Measurements from ENCODE around the gene MKS1. TPM values are rescaled to one million over a fixed set of nuclear protein-coding genes. Genes with fewer than 3 reads are reported as not detected.

The MKS1 gene
- total and polyA plus RNA-seq, 5 donors from 2014 or later = 6.2 to 13.4 (median 10.9) TPM

GRCh38 chr17:58239987-58240386 lies 20.9 kb upstream of the MKS1 start:
- H3K4me3 Mint-ChIP-seq = no peak overlapping the region
- no peaks in the 10 kb centered on the region for H3K36me3 ChIP-seq (ENCODE audit: control insufficient read depth, insufficient read depth, low read length)
- DNase-seq = no peak
- H3K27ac Mint-ChIP-seq = peak overlapping the region in 1 of 3 donors; percentile 74
- no peak overlapping the region for H3K4me3 ChIP-seq (ENCODE audit: low read depth, low read length)
- H3K9me3 Mint-ChIP-seq = no peaks in the 10 kb centered on the region
- H3K27ac ChIP-seq (ENCODE audit: insufficient read depth, low read length, poor library complexity, severe bottlenecking) = no peak overlapping the region
- H3K36me3 Mint-ChIP-seq = no peaks in the 10 kb centered on the region
- peaks cover 19% of the 10 kb centered on the region for H3K27me3 ChIP-seq (ENCODE audit: control insufficient read depth, insufficient read depth, low read length)
- peaks cover 63% of the 10 kb centered on the region for H3K27me3 Mint-ChIP-seq
- no peaks in the 10 kb centered on the region for H3K4me1 ChIP-seq (ENCODE audit: control insufficient read depth, insufficient read depth, low read length, poor library complexity, severe bottlenecking)
- no peaks in the 10 kb centered on the region for H3K4me1 Mint-ChIP-seq
- H3K9me3 ChIP-seq (ENCODE audit: control insufficient read depth in 2 of 2, low read length in 2 of 2) = no peaks in the 10 kb centered on the region
- no peak for ATAC-seq (ENCODE audit: low read depth in 2 of 2)

- H3K36me3 ChIP-seq (ENCODE audit: control insufficient read depth, insufficient read depth, low read length) = no peaks in the 10 kb centered on the region
- no peak within 1 kb of the TSS for H3K4me3 ChIP-seq (ENCODE audit: low read depth, low read length)
- H3K9me3 Mint-ChIP-seq = no peaks in the 10 kb centered on the region
- DNase-seq = no peak
- no peaks in the 10 kb centered on the region for H3K36me3 Mint-ChIP-seq
- H3K4me1 ChIP-seq (ENCODE audit: control insufficient read depth, insufficient read depth, low read length, poor library complexity, severe bottlenecking) = no peaks in the 10 kb centered on the region
- ATAC-seq (ENCODE audit: low read depth in 2 of 2) = no peak
- no peaks in the 10 kb centered on the region for H3K4me1 Mint-ChIP-seq
- no peak within 1 kb of the TSS for H3K4me3 Mint-ChIP-seq
- peaks cover 67% of the 10 kb centered on the region for H3K27me3 Mint-ChIP-seq
- H3K27ac Mint-ChIP-seq = no peak within 1 kb of the TSS
- H3K9me3 ChIP-seq (ENCODE audit: control insufficient read depth in 2 of 2, low read length in 2 of 2) = no peaks in the 10 kb centered on the region
- H3K27me3 ChIP-seq (ENCODE audit: control insufficient read depth, insufficient read depth, low read length) = peaks cover 23% of the 10 kb centered on the region
- H3K27ac ChIP-seq (ENCODE audit: insufficient read depth, low read length, poor library complexity, severe bottlenecking) = no peak within 1 kb of the TSS
These were observed 19.1 kb upstream of the MKS1 start, which contains the start of gene LPO for GRCh38 chr17:58238147-58238634. Gene LPO, plus strand, starts transcription at chr17:58238584. Its CDS starts 4,396 bp downstream, at chr17:58242980.

GRCh38 chr17:58236394-58236793 lies 17.3 kb upstream of the MKS1 start:
- H3K4me1 ChIP-seq (ENCODE audit: control insufficient read depth, insufficient read depth, low read length, poor library complexity, severe bottlenecking) = no peaks in the 10 kb centered on the region
- H3K36me3 ChIP-seq (ENCODE audit: control insufficient read depth, insufficient read depth, low read length) = no peaks in the 10 kb centered on the region
- H3K4me3 ChIP-seq (ENCODE audit: low read depth, low read length) = no peak overlapping the region
- Mint-ChIP-seq H3K4me1 (no peaks in the 10 kb centered on the region), H3K9me3 (no peaks in the 10 kb centered on the region), H3K27me3 (peaks cover 62% of the 10 kb centered on the region), H3K36me3 (no peaks in the 10 kb centered on the region), H3K4me3 (no peak overlapping the region), H3K27ac (no peak overlapping the region)
- DNase-seq = no peak
- no peak for ATAC-seq (ENCODE audit: low read depth in 2 of 2)
- H3K9me3 ChIP-seq (ENCODE audit: control insufficient read depth in 2 of 2, low read length in 2 of 2) = no peaks in the 10 kb centered on the region
- H3K27me3 ChIP-seq (ENCODE audit: control insufficient read depth, insufficient read depth, low read length) = peaks cover 23% of the 10 kb centered on the region
- no peak overlapping the region for H3K27ac ChIP-seq (ENCODE audit: insufficient read depth, low read length, poor library complexity, severe bottlenecking)

- no peaks in the 10 kb centered on the region for H3K4me1 ChIP-seq (ENCODE audit: control insufficient read depth, insufficient read depth, low read length, poor library complexity, severe bottlenecking)
- no peaks in the 10 kb centered on the region for H3K36me3 ChIP-seq (ENCODE audit: control insufficient read depth, insufficient read depth, low read length)
- H3K4me3 Mint-ChIP-seq = no peak overlapping the region
- H3K4me1 Mint-ChIP-seq = no peaks in the 10 kb centered on the region
- DNase-seq (no peak), ATAC-seq (ENCODE audit: low read depth in 2 of 2) (no peak)
- no peaks in the 10 kb centered on the region for H3K9me3 Mint-ChIP-seq
- no peaks in the 10 kb centered on the region for H3K9me3 ChIP-seq (ENCODE audit: control insufficient read depth in 2 of 2, low read length in 2 of 2)
- H3K27ac Mint-ChIP-seq = no peak overlapping the region
- no peak overlapping the region for H3K4me3 ChIP-seq (ENCODE audit: low read depth, low read length)
- H3K27me3 Mint-ChIP-seq = peaks cover 56% of the 10 kb centered on the region
- H3K27me3 ChIP-seq (ENCODE audit: control insufficient read depth, insufficient read depth, low read length) = peaks cover 23% of the 10 kb centered on the region
- H3K27ac ChIP-seq (ENCODE audit: insufficient read depth, low read length, poor library complexity, severe bottlenecking) = no peak overlapping the region
- H3K36me3 Mint-ChIP-seq = no peaks in the 10 kb centered on the region
These were observed 16.8 kb upstream of the MKS1 start for GRCh38 chr17:58235821-58236220.

- peaks cover 23% of the 10 kb centered on the region for H3K27me3 ChIP-seq (ENCODE audit: control insufficient read depth, insufficient read depth, low read length)
- no peaks in the 10 kb centered on the region for H3K9me3 ChIP-seq (ENCODE audit: control insufficient read depth in 2 of 2, low read length in 2 of 2)
- no peak overlapping the region for H3K27ac ChIP-seq (ENCODE audit: insufficient read depth, low read length, poor library complexity, severe bottlenecking)
- H3K4me1 ChIP-seq (ENCODE audit: control insufficient read depth, insufficient read depth, low read length, poor library complexity, severe bottlenecking) = no peaks in the 10 kb centered on the region
- no peak for ATAC-seq (ENCODE audit: low read depth in 2 of 2)
- Mint-ChIP-seq H3K27me3 (peaks cover 43% of the 10 kb centered on the region), H3K4me3 (no peak overlapping the region), H3K27ac (no peak overlapping the region), H3K9me3 (no peaks in the 10 kb centered on the region), H3K4me1 (no peaks in the 10 kb centered on the region), H3K36me3 (no peaks in the 10 kb centered on the region)
- no peak for DNase-seq
- no peaks in the 10 kb centered on the region for H3K36me3 ChIP-seq (ENCODE audit: control insufficient read depth, insufficient read depth, low read length)
- H3K4me3 ChIP-seq (ENCODE audit: low read depth, low read length) = no peak overlapping the region
These were observed 15.5 kb upstream of the MKS1 start for GRCh38 chr17:58234512-58234911.

- H3K27me3 ChIP-seq (ENCODE audit: control insufficient read depth, insufficient read depth, low read length) = peaks cover 18% of the 10 kb centered on the region
- no peaks in the 10 kb centered on the region for H3K9me3 Mint-ChIP-seq
- ATAC-seq (ENCODE audit: low read depth in 2 of 2) (peak in 1 of 2 donors; percentile 25), DNase-seq (no peak)
- H3K4me3 ChIP-seq (ENCODE audit: low read depth, low read length) = no peak overlapping the region
- no peaks in the 10 kb centered on the region for H3K36me3 Mint-ChIP-seq
- no peaks in the 10 kb centered on the region for H3K4me1 ChIP-seq (ENCODE audit: control insufficient read depth, insufficient read depth, low read length, poor library complexity, severe bottlenecking)
- no peak overlapping the region for H3K4me3 Mint-ChIP-seq
- no peak overlapping the region for H3K27ac Mint-ChIP-seq
- no peaks in the 10 kb centered on the region for H3K4me1 Mint-ChIP-seq
- H3K27me3 Mint-ChIP-seq = peaks cover 44% of the 10 kb centered on the region
- no peaks in the 10 kb centered on the region for H3K9me3 ChIP-seq (ENCODE audit: control insufficient read depth in 2 of 2, low read length in 2 of 2)
- H3K27ac ChIP-seq (ENCODE audit: insufficient read depth, low read length, poor library complexity, severe bottlenecking) = no peak overlapping the region
- H3K36me3 ChIP-seq (ENCODE audit: control insufficient read depth, insufficient read depth, low read length) = no peaks in the 10 kb centered on the region
These were observed 14.5 kb upstream of the MKS1 start for GRCh38 chr17:58233543-58233942.

GRCh38 chr17:58232707-58233156 lies 13.7 kb upstream of the MKS1 start:
- no peaks in the 10 kb centered on the region for H3K4me1 Mint-ChIP-seq
- no peak overlapping the region for H3K27ac ChIP-seq (ENCODE audit: insufficient read depth, low read length, poor library complexity, severe bottlenecking)
- H3K4me3 Mint-ChIP-seq = no peak overlapping the region
- H3K27me3 ChIP-seq (ENCODE audit: control insufficient read depth, insufficient read depth, low read length) = peaks cover 14% of the 10 kb centered on the region
- DNase-seq (no peak), ATAC-seq (ENCODE audit: low read depth in 2 of 2) (peak; percentile 46 to 59)
- H3K27me3 Mint-ChIP-seq = peaks cover 42% of the 10 kb centered on the region
- no peaks in the 10 kb centered on the region for H3K36me3 Mint-ChIP-seq
- H3K9me3 Mint-ChIP-seq = no peaks in the 10 kb centered on the region
- no peaks in the 10 kb centered on the region for H3K4me1 ChIP-seq (ENCODE audit: control insufficient read depth, insufficient read depth, low read length, poor library complexity, severe bottlenecking)
- no peak overlapping the region for H3K27ac Mint-ChIP-seq
- H3K36me3 ChIP-seq (ENCODE audit: control insufficient read depth, insufficient read depth, low read length) = no peaks in the 10 kb centered on the region
- H3K9me3 ChIP-seq (ENCODE audit: control insufficient read depth in 2 of 2, low read length in 2 of 2) = no peaks in the 10 kb centered on the region
- H3K4me3 ChIP-seq (ENCODE audit: low read depth, low read length) = no peak overlapping the region

GRCh38 chr17:58231641-58232040 lies 12.6 kb upstream of the MKS1 start:
- peaks cover 46% of the 10 kb centered on the region for H3K27me3 Mint-ChIP-seq
- H3K27ac ChIP-seq (ENCODE audit: insufficient read depth, low read length, poor library complexity, severe bottlenecking) = no peak overlapping the region
- H3K36me3 ChIP-seq (ENCODE audit: control insufficient read depth, insufficient read depth, low read length) = no peaks in the 10 kb centered on the region
- no peak overlapping the region for H3K27ac Mint-ChIP-seq
- H3K9me3 Mint-ChIP-seq = no peaks in the 10 kb centered on the region
- DNase-seq (no peak), ATAC-seq (ENCODE audit: low read depth in 2 of 2) (no peak)
- no peaks in the 10 kb centered on the region for H3K36me3 Mint-ChIP-seq
- H3K4me3 ChIP-seq (ENCODE audit: low read depth, low read length) = no peak overlapping the region
- no peaks in the 10 kb centered on the region for H3K4me1 Mint-ChIP-seq
- no peaks in the 10 kb centered on the region for H3K4me1 ChIP-seq (ENCODE audit: control insufficient read depth, insufficient read depth, low read length, poor library complexity, severe bottlenecking)
- H3K9me3 ChIP-seq (ENCODE audit: control insufficient read depth in 2 of 2, low read length in 2 of 2) = no peaks in the 10 kb centered on the region
- H3K4me3 Mint-ChIP-seq = no peak overlapping the region
- peaks cover 11% of the 10 kb centered on the region for H3K27me3 ChIP-seq (ENCODE audit: control insufficient read depth, insufficient read depth, low read length)

Data from CD4-positive, CD25-positive, alpha-beta regulatory T cell (primary cell).